GM18870 (cell line): ENCODE data around the gene LRRC23.

ENCODE experiments used
- ATAC-seq: cut with Tn5 transposase; IDR thresholded peaks from one replicate; pipeline ENCODE4 v1.9.1; 2021; ENCODE audit warnings: moderate library complexity; ENCODE audit not compliant: unreplicated experiment

LRRC23 gene

GRCh38 chr12:6923851-6924250, 19.2 kb downstream of the LRRC23 start:
- no peak for ATAC-seq

- ATAC-seq, result no peak
Measured at GRCh38 chr12:6925239-6925539, 20.6 kb downstream of the LRRC23 start.

DNA sequence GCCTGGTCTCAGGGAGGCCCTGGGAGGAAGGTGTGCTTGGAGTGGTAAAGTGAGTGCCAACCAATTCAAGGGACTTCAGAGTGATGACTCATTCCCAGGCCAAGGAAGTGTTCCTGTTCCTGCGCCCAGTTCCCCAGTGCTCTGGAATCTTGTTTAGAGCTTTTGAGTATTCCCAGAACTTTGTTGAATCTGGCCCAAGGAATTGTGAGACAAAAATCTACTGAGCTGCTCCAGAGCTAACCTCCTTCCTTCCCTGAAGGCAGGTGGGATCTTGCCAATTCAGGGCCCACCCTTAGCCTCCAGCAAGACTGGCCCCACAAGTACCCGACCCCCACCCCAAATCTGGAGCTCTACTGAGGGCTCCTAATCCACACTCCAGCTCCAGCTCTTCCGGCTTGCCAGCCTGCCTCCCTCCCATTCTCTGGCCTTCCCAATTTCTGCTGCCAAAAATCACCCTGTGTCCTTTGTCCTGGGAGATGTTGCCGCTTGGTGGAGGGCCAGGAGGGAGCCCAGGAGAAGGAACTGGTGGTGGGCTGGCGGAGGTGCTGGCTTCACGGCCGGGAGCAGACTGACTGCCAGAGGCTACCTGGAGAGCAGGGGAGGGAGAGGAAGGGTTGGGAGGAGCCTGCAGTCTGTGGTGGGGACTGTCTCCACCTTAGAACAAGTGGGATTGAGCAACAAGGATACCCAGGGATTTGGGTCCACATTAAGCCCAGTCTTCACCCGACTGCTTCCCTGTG, 21.1 kb downstream of the LRRC23 start:
- no peak for ATAC-seq

DNA sequence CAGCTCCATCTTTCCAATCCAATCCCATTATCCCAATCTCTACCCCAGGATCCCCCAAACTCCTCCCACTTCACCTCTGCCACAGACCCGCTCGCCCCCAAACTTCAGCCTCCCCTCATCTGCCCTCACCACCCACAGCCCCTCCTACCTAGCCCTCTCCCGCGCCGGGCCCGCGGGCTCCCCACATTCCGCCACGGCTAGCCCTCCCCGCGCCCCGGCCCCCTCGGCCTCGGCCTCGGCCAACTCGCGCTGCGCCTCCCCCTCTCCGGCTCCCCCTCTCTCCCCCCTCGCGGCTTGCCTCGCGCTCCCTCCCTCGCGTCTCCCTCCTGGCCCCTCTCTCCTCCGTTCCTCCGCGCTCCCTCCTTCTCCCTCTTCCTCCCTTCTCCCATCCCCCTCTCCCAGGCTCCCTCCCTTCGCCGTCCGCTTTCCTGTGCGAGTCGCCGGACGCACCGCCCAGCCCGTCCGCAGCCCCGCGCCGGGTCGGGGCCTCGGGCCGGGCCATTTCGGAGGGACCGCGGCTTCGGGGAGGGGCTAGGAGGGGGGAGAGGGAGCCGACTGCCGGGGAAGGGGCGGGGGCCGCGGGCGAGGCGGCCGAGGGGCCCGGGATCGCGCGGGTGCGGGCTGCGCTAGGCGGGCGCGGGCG, 22.9 kb downstream of the LRRC23 start, which contains the start of gene ATN1:
ATN1 (plus strand) TSS at position 581 of the 643 bp plus-strand sequence. CDS start 6,043 bp downstream, outside the sequence.
- no peak for ATAC-seq

- no peak for ATAC-seq
Measured at GRCh38 chr12:6928022-6928702, 23.5 kb downstream of the LRRC23 start.

GRCh38 chr12:6928703-6929407, 24.2 kb downstream of the LRRC23 start:
- ATAC-seq, result no peak

DNA sequence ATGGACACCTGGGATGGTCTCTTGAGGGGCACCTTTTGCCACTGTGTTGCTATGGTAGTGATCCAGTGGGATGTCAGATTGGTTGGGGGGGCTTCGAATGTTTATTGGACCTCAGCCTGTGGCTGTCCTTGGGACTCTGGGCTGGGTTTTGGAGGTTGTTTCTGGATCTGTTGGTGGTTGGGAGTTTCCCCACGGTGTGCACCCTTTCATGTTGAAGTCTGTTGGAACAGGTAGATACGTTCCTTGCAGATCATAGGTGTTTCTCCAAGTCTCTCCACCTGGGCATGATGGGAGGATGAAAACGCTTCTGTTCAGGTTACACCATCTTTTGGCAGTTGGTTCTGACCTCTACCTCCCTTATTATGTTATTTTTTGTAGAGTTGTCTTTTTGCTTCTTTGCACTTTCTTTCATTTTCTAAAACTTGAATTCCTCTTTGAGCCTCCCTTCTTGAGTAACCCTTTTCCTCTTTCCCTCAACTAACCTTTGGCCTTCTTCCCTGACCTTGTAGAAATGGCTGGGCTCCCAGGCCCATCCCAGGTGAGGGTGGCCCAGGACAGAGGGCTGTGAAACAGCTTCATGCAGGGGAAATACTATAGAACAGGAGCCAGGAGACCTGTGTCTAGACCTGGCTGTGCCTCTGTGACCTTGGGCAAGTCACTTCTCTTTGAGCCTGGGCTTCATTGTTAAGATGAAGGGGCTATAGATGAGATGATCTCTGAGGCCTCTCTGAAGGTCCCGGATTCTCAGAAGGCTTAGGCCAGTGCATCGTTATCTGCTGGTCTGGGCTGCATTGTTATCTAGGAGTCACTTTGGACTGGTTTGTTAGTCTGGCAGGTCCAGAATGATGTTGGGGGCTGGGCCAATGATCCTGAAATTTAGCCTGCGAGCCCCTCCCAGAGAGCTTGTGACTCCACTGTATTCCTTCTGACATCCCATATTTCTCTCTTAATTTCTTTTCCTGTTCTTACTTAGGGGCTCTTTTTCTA, 25.1 kb downstream of the LRRC23 start:
- ATAC-seq, result no peak

DNA sequence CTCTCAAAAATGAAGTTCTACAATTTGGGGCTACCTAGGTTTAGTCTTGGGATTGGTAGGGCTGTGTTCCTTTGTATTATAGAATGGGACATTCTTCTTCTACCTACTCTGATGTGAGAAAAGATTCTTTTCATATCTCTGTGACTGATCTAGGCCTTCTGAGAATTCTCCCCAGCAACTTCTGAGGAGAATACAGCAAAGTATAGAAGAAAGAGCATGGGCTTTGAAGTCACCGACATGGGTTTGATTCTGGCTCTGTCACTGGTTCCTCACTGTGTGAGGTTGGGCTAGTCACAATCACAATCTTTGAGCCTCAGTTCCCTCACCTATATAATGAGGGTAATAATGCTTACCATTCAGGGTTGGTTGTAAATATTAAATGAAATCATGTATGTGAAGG, 28.1 kb downstream of the LRRC23 start:
- ATAC-seq, result no peak

DNA sequence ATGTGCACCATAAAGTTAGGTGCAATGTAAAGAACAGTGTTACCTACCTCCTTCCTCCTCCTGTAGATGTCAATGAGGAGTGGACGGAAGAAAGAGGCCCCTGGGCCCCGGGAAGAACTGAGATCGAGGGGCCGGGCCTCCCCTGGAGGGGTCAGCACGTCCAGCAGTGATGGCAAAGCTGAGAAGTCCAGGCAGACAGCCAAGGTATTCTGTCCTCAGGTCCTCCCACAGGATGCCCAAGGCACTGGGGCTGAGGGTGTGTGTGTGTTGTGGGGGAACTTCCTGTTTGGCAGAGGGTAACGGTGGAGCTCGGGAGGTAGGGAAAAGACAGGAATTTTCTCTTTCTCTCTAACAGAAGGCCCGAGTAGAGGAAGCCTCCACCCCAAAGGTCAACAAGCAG, 29.5 kb downstream of the LRRC23 start:
- ATAC-seq, result no peak

- ATAC-seq, result no peak
Measured at GRCh38 chr12:6935371-6936193, 31.0 kb downstream of the LRRC23 start.

DNA sequence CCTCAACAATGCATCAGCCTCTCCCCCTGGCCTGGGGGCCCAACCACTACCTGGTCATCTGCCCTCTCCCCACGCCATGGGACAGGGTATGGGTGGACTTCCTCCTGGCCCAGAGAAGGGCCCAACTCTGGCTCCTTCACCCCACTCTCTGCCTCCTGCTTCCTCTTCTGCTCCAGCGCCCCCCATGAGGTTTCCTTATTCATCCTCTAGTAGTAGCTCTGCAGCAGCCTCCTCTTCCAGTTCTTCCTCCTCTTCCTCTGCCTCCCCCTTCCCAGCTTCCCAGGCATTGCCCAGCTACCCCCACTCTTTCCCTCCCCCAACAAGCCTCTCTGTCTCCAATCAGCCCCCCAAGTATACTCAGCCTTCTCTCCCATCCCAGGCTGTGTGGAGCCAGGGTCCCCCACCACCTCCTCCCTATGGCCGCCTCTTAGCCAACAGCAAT, 31.6 kb downstream of the LRRC23 start:
- no peak for ATAC-seq

DNA sequence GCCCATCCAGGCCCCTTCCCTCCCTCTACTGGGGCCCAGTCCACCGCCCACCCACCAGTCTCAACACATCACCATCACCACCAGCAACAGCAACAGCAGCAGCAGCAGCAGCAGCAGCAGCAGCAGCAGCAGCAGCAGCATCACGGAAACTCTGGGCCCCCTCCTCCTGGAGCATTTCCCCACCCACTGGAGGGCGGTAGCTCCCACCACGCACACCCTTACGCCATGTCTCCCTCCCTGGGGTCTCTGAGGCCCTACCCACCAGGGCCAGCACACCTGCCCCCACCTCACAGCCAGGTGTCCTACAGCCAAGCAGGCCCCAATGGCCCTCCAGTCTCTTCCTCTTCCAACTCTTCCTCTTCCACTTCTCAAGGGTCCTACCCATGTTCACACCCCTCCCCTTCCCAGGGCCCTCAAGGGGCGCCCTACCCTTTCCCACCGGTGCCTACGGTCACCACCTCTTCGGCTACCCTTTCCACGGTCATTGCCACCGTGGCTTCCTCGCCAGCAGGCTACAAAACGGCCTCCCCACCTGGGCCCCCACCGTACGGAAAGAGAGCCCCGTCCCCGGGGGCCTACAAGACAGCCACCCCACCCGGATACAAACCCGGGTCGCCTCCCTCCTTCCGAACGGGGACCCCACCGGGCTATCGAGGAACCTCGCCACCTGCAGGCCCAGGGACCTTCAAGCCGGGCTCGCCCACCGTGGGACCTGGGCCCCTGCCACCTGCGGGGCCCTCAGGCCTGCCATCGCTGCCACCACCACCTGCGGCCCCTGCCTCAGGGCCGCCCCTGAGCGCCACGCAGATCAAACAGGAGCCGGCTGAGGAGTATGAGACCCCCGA, 32.2 kb downstream of the LRRC23 start:
- no peak for ATAC-seq

DNA sequence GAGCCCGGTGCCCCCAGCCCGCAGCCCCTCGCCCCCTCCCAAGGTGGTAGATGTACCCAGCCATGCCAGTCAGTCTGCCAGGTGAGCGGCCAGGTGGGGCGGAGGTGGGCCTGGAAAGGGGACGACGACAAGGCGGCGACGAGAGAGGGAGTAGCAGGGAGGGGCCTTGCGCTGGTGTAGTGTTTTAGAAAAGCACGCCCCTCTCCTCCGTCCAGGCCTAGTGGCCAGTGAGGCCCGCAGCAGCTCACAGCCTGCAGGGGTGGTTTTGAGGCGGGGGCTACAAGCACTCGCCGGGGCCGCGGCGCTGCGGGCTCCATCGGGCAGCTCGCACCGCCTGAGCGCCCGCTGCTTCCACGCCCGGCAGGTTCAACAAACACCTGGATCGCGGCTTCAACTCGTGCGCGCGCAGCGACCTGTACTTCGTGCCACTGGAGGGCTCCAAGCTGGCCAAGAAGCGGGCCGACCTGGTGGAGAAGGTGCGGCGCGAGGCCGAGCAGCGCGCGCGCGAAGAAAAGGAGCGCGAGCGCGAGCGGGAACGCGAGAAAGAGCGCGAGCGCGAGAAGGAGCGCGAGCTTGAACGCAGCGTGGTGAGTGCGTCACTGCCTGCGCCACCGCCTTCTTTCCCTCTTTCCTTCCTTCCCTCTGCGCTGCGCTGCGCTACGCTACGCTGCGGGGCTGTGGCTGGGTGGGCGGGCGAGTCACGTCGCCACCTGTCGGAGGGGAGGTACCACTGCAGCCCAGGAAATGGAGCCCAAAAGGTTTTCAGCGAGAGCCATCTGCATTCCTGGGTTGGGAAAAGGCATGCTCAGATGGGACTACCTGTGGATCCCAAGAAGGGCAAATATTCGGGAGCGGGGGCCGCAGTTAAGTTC, 33.1 kb downstream of the LRRC23 start:
- peak; percentile 71 for ATAC-seq

GRCh38 chr12:6938353-6939190, 34.0 kb downstream of the LRRC23 start:
- no peak for ATAC-seq

DNA sequence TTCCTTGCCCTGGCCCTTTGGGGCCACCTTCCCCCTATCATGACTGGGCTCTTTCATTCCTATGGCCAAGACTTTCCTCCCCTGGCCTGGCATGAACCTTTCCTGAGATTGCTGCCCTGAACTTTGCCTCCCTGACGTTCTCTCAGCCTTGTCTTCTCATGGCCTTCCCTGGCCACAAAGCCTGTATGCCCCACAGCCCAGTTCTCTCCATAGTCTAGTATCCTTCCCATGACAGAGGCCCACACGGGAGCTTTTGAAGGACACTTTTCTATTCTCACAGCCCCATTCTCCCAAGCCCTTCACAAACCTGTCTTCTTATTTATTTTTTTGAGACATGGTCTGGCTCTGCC, 34.5 kb downstream of the LRRC23 start:
- ATAC-seq, result no peak

- ATAC-seq, result no peak
Measured at GRCh38 chr12:6941267-6941666, 36.6 kb downstream of the LRRC23 start.

- no peak for ATAC-seq
Measured at GRCh38 chr12:6941782-6942181, 37.2 kb downstream of the LRRC23 start.
